MM.1S (cell line): ENCODE measurements around the gene R3HDM2.

Experiments
- EZH2 ChIP-seq: fragments of 300-600 bp; sonication (generic); optimal IDR thresholded peaks from 2 replicates; pipeline ENCODE3; 2017; ENCODE audit warnings: low read depth, mild to moderate bottlenecking, antibody characterized with exemption, low read length, mixed read lengths
- TF ChIP-seq, protein P1 (sequence below): fragments of 300-600 bp; sonication (generic); IDR thresholded peaks from 2 replicates; pipeline ENCODE4 v1.5.1; 2016; ENCODE audit warnings: antibody characterized with exemption, low read length, mixed read lengths

DNA sequence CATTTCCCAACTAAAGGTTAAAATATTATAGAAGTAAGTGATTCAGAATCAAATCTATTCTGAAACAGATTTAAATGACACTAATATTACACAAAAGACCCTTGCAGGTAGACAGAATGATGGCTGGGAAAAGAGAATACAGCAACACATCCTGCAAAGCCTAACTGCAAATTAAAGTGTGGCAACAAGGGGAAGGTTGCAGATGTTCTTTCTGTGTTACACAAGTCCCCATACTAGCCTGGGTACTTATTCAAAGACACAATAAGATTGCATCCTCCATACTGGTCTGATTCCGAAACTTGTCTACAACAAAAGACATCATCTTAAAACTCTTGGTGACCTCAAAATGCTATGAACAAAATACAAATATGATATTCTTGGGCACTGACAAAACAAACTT lies 50.5 kb downstream of the R3HDM2 start:
- TF ChIP-seq, protein P1, sequence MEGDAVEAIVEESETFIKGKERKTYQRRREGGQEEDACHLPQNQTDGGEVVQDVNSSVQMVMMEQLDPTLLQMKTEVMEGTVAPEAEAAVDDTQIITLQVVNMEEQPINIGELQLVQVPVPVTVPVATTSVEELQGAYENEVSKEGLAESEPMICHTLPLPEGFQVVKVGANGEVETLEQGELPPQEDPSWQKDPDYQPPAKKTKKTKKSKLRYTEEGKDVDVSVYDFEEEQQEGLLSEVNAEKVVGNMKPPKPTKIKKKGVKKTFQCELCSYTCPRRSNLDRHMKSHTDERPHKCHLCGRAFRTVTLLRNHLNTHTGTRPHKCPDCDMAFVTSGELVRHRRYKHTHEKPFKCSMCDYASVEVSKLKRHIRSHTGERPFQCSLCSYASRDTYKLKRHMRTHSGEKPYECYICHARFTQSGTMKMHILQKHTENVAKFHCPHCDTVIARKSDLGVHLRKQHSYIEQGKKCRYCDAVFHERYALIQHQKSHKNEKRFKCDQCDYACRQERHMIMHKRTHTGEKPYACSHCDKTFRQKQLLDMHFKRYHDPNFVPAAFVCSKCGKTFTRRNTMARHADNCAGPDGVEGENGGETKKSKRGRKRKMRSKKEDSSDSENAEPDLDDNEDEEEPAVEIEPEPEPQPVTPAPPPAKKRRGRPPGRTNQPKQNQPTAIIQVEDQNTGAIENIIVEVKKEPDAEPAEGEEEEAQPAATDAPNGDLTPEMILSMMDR: no peak
- TF ChIP-seq EZH2: no peak
